HG03521 (cell line): ENCODE measurements around the gene MYO9A.
"Not testable (repeated sequence)": the region's sequence is repeated elsewhere in the genome, so short reads cannot be mapped to it uniquely, and the experiment has no call there.

Experiments used
- ATAC-seq: cut with Tn5 transposase; IDR thresholded peaks from one replicate; pipeline ENCODE4 v1.9.1; 2021; ENCODE audit warnings: mild to moderate bottlenecking, moderate library complexity; ENCODE audit not compliant: unreplicated experiment

The MYO9A gene

GRCh38 chr15:71885390-71885789 is 232.6 kb downstream of the MYO9A start:
- ATAC-seq, result no peak

GRCh38 chr15:71883447-71883846 is 234.5 kb downstream of the MYO9A start:
- peak; percentile 62 for ATAC-seq

GRCh38 chr15:71880276-71880675 is 237.7 kb downstream of the MYO9A start:
- ATAC-seq, result no peak

GRCh38 chr15:71874245-71874644 is 243.7 kb downstream of the MYO9A start:
- no peak for ATAC-seq

GRCh38 chr15:71858232-71858631 is 259.7 kb downstream of the MYO9A start:
- ATAC-seq, result not testable (repeated sequence)

- no peak for ATAC-seq
Measured at GRCh38 chr15:71853543-71853942, 264.4 kb downstream of the MYO9A start.

GRCh38 chr15:71844916-71845315 is 273.0 kb downstream of the MYO9A start:
- ATAC-seq, result no peak

- no peak for ATAC-seq
Measured at GRCh38 chr15:71841563-71841962, 276.4 kb downstream of the MYO9A start.

GRCh38 chr15:71830981-71831380 is 287.0 kb downstream of the MYO9A start:
- ATAC-seq, result no peak

- ATAC-seq, result no peak
Measured at GRCh38 chr15:71826196-71826595, 291.8 kb downstream of the MYO9A start.

- ATAC-seq, result no peak
Measured at GRCh38 chr15:71825021-71825730, 292.8 kb downstream of the MYO9A start.

GRCh38 chr15:71823801-71824200 is 294.1 kb downstream of the MYO9A start:
- ATAC-seq, result no peak

- no peak for ATAC-seq
Measured at GRCh38 chr15:71822890-71823630, 294.9 kb downstream of the MYO9A start.

- ATAC-seq, result no peak
Measured at GRCh38 chr15:71821547-71822129, 296.3 kb downstream of the MYO9A start.

- ATAC-seq, result no peak
Measured at GRCh38 chr15:71820127-71820526, 297.8 kb downstream of the MYO9A start.

GRCh38 chr15:71817351-71817750 is 300.6 kb downstream of the MYO9A start:
- ATAC-seq, result no peak

GRCh38 chr15:71815301-71815700 is 302.6 kb downstream of the MYO9A start:
- ATAC-seq, result no peak

GRCh38 chr15:71813723-71814470 is 304.1 kb downstream of the MYO9A start:
- no peak for ATAC-seq

GRCh38 chr15:71812966-71813722 is 304.8 kb downstream of the MYO9A start:
- no peak for ATAC-seq
